Left renal pelvis (tissue), 4 donors: ENCODE measurements around the gene OR2T29. TPM values are rescaled to one million over a fixed set of nuclear protein-coding genes. Genes with fewer than 3 reads are reported as not detected.
"Not testable (repeated sequence)": the region's sequence is repeated elsewhere in the genome, so short reads cannot be mapped to it uniquely, and the experiment has no call there.

Experiments used
- DNase-seq, 4 donors: peaks; one replicate each; pipeline ENCODE4 v3.0.0-alpha.2; 2013; ENCODE audit warnings: low read depth in 4 of 4, low spot score in 3 of 4
- polyA plus RNA-seq, 4 donors: library from polyadenylated mRNA; unstranded; fragments of 120-200 nt; gene quantifications; one replicate each; pipeline ENCODE4 v1.2.1, GENCODE V29; 2013; ENCODE audit not compliant: insufficient read length in 4 of 4

OR2T29 gene
- polyA plus RNA-seq, 4 donors: not detected

DNA sequence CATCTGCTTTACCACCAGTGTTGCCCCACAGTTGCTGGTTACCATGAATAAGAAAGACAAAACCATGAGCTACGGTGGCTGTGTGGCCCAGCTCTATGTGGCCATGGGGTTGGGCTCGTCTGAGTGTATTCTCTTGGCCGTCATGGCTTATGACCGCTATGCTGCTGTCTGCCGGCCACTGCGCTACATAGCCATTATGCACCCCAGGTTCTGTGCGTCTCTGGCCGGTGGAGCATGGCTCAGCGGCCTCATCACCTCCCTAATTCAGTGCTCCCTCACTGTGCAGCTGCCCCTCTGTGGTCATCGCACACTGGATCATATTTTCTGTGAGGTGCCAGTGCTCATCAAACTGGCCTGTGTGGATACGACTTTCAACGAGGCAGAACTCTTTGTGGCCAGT lies 40.7 kb downstream of the OR2T29 start:
- no peak for DNase-seq

DNA sequence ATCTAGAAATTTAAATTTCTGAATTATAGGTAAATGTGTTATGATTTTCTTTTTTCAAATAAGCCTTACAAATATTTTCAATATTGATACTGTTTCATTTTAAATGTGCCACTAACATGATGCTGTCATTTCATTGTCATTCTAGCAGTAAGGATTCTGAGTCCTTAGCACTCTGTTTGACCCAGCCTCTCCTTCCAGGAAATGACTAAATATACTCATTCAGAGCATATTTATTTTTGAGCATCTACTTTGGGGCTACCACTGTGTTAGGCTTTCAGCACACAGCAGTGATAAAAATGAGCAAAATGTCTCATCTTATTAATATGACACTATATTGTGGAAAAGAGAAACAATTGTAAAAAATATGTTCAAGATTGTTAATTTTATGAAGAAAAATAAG lies 52.4 kb downstream of the OR2T29 start:
- DNase-seq: not testable (repeated sequence)

DNA sequence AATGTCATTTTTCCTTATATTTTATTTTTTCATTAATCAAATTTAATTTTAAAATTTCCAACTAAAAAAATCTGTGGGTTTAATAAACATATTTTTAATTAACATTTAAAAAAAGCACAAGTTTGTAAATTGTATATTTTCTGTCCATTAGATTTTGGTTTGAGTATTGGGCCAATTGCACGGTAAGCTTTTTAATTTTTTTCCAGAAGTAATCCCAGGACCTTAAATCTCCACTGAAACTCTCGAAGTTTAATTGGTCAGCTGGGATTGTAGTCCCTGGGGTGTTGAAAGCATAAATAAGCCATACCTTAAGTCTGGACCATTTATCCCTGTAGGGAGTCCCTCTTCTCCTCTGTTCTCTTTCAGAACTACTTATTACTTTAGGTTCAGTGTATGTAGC lies 54.8 kb downstream of the OR2T29 start, which contains the start of gene OR2G6:
Gene OR2G6, plus strand, starts transcription at position 301 of the 400 bp plus-strand sequence. CDS start 13,574 bp downstream, outside the sequence.
- not testable (repeated sequence) for DNase-seq

Other genes starting within 250 kb of the OR2T29 start
- not detected for gene OR2M7, start 238.2 kb downstream of the OR2T29 start, polyA plus RNA-seq
- not detected for gene OR14C36, start 214.0 kb downstream of the OR2T29 start, polyA plus RNA-seq
- not detected for gene OR2T4, start 201.1 kb downstream of the OR2T29 start, polyA plus RNA-seq
- under 1 TPM in 2 of 4 donors, not detected in 2; 0.11 TPM for gene OR2T6, start 187.0 kb downstream of the OR2T29 start, polyA plus RNA-seq
- not detected for gene OR2T1, start 159.7 kb downstream of the OR2T29 start, polyA plus RNA-seq
- not detected for gene OR2T2, start 117.1 kb downstream of the OR2T29 start, polyA plus RNA-seq
- not detected for gene OR2T3, start 89.4 kb downstream of the OR2T29 start, polyA plus RNA-seq
- gene OR2T5, start 74.2 kb downstream of the OR2T29 start, polyA plus RNA-seq: not detected
- under 1 TPM in 1 of 4 donors, not detected in 3; 0.08 TPM for gene OR2G6, start 54.7 kb downstream of the OR2T29 start, polyA plus RNA-seq
- gene OR2T34, start 12.0 kb upstream of the OR2T29 start, polyA plus RNA-seq: not detected
- under 1 TPM in 2 of 4 donors, not detected in 2; 0.14 to 0.34 TPM for gene OR2T10, start 34.9 kb upstream of the OR2T29 start, polyA plus RNA-seq
- not detected for gene OR2T11, start 72.3 kb upstream of the OR2T29 start, polyA plus RNA-seq
- not detected for gene OR2T35, start 82.5 kb upstream of the OR2T29 start, polyA plus RNA-seq
- not detected for gene OR2T27, start 92.8 kb upstream of the OR2T29 start, polyA plus RNA-seq
- gene OR14I1, start 140.0 kb upstream of the OR2T29 start, polyA plus RNA-seq: not detected
- gene LYPD8, start 193.0 kb upstream of the OR2T29 start, polyA plus RNA-seq: not detected